Glomerular visceral epithelial cell (primary cell): Measurements from ENCODE around the gene ULK3.

Source experiments
- DNase-seq: peaks from one replicate; pipeline ENCODE4 v3.0.0-alpha.2; 2016; ENCODE audit errors: extremely low spot score

Gene ULK3

DNA sequence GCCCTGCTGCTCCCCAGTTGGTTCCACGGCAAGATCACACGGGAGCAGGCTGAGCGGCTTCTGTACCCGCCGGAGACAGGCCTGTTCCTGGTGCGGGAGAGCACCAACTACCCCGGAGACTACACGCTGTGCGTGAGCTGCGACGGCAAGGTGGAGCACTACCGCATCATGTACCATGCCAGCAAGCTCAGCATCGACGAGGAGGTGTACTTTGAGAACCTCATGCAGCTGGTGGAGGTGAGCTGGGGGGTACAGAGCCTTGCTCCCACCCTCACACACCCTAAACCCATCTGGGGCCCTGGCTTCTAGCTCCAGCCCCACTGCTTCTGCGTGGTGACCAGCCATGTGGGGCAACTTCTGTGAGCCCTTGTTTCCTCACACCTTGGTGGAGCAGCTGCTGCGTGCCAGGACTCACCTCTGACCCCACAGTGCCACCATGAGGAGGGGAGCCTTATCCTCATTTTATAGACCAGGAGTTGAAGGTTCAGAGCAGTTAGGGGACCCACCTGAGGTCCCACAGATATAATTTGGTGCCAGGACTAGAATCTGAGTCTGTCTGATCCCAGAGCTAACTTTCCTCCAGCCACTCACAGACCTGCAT lies 43.6 kb downstream of the ULK3 start:
- no peak for DNase-seq

- DNase-seq = no peak
Measured at GRCh38 chr15:74798388-74799254, 44.3 kb downstream of the ULK3 start.

DNA sequence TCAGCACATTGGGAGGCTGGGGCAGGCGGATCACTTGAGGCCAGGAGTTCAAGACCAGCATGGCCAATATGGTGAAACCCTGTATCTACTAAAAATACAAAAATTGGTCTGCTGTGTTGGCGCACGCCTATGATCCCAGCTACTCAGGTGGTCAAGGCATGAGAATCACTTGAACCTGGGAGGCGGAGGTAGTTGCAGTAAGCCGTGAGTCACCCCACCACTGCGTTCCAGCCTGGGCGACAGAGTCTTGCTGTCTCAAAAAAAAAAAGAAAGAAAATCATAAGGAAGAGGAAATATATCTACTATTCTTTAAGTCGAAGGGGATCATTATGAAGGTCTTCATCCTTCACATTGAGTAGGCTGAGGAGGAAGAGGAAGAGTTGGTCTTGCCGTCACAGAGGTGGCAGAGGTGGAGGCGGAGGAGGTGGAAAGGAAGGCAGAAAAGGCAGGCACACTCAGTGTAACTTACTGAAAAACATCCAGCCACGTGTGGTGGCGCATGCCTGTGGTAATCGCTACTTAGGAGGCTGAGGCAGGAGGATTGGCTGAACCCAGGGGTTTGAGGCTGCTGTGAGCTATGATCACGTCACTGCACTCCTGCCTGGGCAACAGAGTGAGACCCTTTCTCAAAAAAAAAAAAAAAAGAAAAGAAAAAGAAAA lies 46.9 kb downstream of the ULK3 start:
- DNase-seq = no peak

DNA sequence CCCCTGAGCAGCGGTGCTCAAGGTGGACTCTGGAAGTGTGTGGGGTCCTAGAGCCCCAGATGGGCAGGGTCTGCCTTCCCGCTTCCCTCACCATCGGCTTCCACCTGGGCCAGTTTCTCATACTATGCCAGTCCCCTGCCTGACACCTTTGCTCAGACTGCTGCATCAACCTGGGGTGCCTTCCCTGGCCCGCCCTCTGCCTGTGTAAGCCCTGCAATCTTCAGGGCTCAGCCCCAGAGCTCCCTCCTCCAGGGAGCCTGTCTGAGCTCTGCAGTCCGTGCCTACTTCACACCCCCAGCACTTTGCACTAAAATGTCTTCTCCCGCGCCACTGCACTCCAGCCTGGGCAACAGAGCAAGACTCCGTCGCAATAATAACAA lies 48.0 kb downstream of the ULK3 start:
- no peak for DNase-seq

DNA sequence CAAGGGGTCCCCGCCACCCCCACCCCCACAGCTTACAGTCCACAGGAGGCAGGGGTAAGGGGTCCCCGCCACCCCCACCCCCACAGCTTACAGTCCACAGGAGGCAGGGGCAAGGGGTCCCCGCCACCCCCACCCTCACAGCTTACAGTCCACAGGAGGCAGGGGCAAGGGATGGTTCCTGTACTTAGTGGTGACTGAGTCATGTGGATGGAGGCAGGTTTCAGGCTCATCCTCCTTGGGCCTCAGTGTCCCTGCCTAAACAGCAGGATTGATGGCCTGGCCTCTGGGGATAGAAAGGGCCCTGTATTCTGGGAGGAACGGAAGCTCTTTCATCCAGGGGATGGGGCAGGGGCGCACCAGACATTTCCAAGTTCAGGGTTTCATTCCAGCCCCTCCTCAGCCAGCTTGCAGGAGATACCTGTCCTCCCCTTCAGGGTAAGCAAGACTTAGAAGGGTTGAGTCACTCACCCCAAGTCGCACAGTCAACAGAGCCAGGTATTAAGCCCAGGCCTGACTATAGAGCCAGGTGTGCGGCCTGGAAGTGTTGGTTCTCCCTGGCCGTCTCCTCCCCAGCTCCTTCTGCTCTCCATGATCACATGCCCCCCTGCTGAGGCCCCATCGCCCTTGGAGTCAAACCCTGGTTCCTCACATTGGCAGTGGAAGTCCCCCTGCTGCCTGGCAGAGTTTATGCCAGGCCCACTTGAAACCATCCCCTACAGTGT lies 48.5 kb downstream of the ULK3 start:
- DNase-seq = no peak

- DNase-seq = no peak
Measured at GRCh38 chr15:74793135-74794028, 49.6 kb downstream of the ULK3 start.

GRCh38 chr15:74792227-74793016 lies 50.5 kb downstream of the ULK3 start:
- DNase-seq = no peak

- no peak for DNase-seq
Measured at GRCh38 chr15:74791667-74792066, 51.3 kb downstream of the ULK3 start.

- DNase-seq = no peak
Measured at GRCh38 chr15:74791007-74791406, 51.9 kb downstream of the ULK3 start.

DNA sequence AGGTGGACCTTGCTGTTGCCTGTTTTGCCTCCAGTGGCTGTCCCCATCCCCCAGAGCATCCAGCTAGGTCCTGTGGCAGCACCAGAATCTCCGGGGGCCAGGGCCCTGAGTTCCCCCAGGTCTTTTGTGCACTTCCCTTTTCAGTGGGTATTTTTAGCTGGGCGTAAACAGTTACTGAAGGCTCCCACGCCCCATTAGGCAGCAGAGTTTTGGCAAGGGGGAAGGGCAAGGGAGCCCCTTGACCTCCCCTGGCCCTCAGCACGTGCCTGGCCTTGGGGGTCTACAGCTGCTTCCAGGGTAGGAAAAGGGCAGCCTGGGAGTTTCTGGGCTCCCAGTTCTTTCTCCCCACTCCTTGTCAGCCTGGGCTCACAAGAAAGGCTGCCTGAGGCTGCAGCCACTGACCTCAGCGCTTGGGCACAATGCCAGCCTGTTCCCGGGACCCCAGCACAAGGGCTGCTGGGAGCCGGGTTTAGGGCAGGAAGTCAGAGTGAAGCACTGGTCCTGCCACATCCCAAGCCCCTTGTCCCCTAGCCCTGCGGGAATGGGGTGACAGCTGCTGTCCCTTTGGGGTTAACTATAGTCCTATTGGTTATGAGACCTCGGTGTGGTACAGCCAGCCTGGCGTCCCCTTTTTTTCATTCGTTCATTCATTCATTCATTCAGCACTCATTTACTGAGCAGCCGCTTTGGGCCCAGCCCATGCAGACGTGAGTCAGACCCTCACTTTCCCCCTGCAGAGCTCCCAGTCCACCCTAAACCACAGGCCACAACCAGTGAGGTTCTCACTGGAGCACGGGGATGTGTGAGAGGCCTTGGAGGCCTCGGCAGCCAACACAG lies 52.7 kb downstream of the ULK3 start:
- DNase-seq = peak; percentile 96

DNA sequence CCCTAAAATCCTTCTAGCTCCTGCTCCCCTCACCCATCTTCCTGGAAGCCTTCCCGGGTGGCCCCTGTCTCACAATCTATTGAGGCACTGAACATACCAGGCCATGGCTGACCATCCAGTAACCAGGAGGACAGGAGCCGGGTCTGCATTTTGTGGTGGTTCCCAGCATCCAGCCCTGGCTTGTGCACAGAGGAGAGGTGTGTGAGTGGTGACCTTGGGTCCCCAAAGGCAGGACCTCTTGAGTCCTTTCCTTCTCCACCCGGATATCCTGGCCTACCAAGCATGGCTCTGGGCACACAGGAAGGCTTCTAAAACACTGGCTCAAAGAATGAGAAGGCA lies 53.2 kb downstream of the ULK3 start:
- DNase-seq = no peak

DNA sequence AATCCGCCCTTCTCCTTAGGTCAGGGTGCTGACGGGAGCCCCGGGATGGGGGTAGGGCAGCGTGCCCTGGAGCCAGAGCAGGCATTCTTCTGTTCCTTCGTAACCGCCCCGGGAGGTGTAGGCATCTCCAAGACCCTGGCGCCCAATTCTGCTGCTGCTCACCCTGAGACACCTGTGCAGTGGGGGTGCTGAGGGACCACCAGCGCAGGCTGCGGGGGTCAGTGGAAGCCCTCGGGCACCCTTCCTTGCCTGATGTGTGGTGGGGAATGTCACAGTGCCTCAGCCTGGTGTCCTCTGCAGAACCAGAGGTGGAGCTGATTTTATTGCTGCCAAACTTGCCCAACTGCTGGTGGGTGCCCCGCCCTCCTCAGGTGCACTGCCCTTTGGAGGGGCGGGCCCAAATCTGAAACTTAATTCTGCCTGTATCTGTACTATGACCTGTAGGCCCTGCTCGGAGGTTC lies 53.8 kb downstream of the ULK3 start:
- DNase-seq = no peak

DNA sequence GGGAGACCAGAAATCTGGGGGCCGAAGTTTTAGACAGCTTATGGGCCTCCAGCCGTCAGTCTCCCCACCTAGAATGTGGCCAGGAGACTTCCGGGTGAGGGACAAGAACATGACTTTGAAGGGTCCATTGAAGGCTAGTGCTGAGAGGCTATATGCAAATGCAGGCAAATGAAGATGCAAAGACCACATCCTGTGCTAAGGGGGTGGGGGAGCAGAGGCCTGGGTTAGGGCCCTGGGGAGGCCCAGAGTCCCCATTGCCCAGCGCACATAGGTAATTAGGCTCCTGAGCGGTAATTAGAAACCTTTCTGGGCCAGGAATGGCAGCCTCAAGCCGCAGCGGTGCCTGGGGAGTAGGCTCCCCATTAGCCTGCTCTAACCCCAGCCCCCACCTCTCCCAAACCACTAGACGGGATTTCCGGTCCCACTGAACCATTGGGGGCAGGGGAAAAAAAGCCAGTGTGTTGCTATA lies 54.2 kb downstream of the ULK3 start:
- DNase-seq = no peak

DNA sequence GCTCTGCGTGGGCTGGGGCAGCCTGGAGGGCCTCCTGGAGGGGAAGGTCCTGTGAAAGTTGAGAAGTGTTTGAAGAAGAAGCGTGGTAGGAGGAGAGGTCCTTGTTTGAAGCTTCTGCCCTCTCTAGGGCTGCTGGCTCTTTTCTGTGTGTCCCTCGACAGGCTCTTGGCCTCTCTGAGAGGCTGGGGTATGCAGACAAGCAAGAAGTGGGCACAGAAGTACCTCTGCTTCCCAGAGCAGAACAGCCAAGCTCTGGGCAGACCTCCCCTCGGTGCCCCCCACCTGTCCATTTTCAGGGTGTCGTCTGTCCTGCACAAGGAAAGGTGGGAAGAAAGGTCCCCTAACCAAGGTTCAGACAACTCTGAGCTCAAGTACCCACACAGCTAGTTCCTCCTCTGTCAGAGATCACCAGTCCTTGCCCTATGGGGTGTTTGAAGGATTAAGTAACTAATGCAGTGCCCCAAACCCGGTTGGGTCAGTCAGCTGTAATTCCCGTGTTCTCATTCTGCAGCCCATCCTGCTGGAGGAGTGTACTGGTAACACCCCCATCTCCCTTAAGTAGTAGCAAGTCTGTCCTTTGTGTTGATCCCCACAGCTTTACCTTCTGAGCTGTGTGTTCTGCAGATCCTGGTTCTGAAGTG lies 54.8 kb downstream of the ULK3 start:
- no peak for DNase-seq

DNA sequence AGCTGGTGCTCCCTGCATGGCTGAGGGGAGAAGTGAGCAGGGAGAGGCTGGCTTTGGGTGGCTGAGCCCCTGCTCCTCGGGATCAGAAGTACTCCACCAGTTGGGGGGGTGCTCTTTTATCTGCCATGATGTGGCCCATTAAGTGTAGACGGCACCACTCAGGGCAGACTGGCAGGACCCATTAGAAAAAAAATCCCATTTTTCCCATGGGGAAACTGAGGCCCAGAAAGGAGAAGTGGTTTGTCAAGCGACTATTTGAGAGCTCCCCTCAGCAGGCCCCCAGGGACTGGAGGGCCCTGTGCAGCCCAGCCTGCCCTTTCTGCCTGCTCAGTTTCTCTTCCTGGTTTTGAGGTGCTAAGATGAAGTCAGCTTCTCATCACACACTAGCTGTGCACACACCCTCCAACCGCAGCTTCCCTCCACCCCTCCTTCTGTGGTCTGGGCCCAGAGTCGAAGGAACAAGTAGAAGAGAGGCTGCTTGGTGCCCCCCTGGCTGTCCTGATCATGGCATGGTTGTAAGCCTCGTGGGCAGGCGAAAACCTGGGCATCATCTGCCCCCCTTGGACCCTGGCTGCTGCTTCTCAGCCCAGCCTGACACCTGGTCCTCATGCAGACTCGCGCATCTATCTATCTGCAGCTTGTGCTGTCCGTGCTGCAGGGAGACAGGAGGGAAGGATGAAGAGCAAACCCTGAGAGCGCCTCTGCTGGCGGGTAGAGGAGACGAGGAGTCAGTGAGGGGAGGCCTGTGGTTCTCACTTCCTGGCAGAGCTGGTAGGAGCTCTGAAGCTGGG lies 55.5 kb downstream of the ULK3 start:
- peak; percentile 80 for DNase-seq

DNA sequence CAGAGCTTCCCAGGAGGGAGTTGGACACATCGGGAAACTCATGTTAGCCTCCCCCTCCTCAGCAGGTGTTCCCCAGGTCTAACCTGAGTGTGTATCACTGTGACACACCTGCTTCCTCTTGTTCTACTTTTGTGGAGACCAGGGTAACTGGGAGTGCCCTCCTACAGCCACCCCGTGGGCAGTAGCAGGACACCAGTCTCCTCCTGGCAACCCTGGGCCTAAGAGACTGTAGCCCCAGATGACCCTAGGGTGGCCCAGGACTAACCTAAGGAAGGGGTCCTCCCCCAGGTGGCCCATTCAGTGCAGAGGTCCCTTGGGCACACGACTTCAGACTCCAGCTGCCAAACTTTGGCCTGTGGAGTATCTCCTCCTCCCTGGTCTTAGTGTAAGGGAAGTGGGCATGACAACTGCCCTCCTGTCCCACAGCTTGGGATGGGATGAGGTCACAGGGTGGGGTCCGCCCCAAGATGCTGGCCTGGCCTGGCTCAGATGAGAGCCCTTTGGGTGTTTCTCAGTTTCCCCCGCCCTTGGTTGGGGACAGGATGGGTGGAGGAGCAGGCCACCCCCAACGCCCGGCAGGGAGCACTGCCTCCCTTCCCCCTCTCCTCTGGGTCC lies 56.3 kb downstream of the ULK3 start:
- DNase-seq = no peak
